IPS DF 19.7 (cell line): ENCODE measurements around the gene HDAC4.

Source experiments
- DNase-seq: peaks from one replicate; pipeline ENCODE4 v3.0.0-alpha.2; 2013; ENCODE audit warnings: low read depth, low spot score

Gene HDAC4

GRCh38 chr2:239397931-239398471 is 2.8 kb downstream of the HDAC4 start:
- no peak for DNase-seq

DNA sequence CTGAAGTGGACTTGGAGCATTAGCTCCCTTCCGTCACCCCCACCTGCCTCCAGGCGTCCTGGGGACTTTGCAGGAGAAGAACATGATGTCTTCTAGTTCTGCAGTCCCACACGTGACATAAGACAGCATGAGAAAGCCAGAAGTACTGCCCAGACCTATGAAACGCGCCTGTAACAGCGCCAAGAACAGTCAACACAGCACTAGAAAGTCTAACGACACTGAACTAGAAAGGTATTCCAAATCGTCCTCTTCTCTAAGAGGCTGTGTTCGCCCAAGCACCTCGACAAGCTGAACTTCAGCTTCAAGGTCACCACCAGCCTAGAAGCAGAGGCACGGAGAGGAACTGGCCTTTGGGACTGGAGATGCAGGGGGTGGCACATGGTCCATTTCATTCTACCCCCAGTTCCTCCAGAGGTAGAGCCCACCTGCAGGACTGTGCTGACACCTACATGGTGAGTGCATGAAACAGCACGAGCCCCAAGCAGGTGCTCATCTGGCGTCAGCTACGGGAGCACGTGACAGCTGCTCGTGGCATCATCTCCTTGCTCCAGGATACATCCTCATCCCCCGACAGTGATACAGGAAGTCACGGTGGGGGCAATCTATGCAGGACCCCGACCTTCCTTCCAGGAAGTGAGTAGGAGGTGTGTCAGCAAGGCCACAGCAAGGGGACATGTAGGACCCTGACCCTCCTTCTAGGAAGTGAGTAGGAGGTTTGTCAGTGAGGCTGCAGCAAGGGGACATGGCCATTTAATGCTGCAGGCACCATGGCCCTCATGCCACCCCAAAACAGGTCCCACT is 3.7 kb downstream of the HDAC4 start:
- no peak for DNase-seq

DNA sequence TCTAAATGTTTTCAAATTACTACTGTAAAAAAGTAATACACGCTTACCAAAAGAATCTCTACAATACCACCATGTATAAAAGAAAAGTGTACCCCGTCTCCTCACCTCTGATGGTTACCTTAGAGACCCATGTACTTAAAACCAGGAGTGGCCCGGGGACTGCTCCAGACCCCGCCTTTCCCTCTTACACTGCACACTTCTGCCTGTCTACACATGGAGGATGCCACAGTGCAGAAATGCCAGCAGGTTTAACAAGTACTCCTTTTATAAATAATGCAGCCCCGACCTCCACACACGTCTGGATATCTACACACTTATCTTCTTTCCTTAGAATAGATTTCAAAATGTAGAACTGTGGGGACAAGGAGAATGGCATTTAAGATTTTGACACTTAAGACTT is 5.3 kb downstream of the HDAC4 start:
- DNase-seq: no peak

- no peak for DNase-seq
These were observed 5.8 kb downstream of the HDAC4 start for GRCh38 chr2:239394978-239395377.

GRCh38 chr2:239394346-239394945 is 6.4 kb downstream of the HDAC4 start:
- DNase-seq: no peak

DNA sequence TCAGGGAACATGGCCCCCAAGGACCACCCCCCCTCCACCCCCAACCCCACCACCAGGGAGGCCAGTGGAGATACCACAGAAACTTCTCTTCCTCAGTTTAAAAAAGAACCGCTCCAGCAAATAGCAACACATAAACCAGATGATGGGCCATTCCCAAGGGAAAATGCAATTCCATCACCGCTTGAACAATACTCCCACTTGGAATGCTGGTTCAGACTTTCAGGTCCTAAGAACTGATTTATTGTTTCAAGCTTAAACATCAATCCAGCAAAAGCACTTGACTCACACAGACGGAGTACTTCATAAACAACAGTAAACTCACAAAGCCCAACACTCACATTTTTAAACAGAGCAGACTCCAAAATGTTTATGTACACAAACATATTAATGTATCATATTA is 6.9 kb downstream of the HDAC4 start:
- DNase-seq: no peak

DNA sequence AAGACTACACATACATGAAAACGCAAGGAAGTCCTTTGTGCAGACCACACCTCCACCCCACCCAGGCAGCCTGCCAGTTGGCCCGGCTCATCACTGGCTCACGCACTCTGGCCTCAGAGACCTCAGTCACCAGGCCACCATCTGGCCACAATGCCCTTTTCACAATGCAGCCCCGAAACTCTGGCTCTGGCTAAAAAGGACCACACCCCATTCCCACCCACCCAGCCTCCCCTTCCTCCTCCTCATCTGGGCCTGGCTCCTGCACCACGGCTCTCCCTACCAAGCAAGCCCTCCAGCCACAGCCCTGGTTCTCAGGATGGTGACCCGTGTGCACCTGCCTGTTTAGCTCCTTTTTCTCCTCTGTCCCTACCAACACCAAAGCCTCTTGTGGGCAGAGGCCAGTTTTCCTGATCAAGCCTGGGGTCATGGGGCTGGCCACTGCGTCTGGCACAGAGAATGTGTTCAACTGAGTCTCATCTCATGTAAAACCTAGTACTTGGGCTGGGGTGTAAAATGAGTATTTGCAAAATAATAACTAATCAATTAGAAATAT is 7.4 kb downstream of the HDAC4 start:
- no peak for DNase-seq

DNA sequence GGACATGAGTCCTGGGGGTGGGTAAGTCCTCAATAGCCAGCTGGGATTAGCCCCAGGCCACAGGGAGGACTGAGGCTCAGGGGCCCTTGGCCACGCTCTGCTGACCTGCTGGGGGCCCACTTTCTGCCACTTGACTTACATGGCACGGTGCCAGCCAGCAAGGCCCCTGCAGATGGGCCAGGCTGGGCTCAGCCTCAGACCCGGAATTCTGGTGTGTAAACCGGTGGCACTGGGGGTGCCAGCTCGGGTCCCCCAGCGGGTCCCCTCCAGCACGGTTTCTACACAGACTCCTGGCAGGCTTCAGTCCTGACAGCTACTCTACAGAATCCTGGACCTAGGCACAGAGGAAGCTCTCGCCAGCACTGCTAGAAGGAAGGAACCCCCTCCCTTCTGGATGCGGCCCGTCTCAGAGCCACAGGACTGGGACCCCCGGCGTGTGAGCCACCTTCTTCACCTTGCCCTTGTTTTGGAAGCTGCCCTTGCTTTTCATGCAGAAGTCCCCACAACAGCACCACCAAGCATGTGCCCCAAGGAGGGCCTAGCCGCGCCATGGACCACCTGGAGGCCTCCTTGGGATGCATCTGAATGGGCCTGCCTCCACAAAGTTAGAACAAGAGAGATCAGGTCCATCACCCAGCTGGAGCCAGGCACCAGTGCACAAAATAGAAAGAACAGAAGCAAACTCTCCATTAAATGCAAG is 8.0 kb downstream of the HDAC4 start:
- no peak for DNase-seq

DNA sequence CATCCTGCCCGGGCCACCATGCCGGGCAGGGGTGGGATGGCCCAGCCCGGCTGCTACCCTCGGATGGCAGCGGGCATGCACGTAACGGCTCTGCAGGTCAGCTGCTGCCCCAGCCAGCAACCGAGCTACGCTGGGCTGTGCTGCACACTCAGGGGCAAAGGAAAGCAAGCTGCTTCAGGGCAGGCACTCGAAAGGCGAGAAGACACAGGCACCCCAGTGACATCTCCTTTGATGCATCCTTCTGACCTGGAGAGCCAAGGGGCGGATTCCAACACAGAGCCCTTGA is 8.8 kb downstream of the HDAC4 start:
- no peak for DNase-seq

DNA sequence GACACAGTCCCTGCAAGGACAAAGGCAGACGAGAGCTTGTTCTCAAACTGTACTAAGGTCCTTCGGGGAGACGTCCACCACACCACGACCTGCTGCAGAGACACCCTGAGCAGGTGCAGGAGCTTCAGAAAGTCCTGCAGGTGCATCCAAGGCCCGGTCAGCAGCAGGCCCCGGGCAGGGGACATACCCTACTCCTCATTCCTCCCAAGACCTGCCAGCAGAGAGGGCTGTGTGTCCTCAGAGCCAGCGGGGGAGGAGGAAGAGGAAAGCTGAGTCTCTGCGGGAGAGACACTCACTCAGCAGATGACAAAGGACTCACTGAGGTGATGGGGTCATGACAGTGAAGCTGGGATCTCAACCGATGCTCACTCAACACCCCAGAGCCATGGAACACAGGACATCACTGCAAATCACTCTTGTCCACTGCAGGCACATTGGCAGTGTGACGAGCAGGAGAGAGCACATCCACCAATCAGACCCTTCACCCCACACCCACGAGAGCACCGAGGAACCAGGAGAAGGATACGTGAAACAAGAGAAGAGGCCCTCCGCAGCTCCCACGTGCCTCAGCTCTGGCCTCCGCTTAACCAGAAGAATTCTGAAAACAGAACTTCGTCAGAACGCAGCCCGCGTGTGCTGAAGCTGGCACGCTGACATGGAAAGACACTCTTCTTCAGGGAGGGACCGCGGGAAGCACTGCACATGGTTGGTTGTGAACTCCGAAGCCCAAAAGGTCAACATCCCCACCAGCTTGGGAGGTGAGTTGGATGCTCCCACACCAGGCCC is 9.3 kb downstream of the HDAC4 start:
- no peak for DNase-seq

DNA sequence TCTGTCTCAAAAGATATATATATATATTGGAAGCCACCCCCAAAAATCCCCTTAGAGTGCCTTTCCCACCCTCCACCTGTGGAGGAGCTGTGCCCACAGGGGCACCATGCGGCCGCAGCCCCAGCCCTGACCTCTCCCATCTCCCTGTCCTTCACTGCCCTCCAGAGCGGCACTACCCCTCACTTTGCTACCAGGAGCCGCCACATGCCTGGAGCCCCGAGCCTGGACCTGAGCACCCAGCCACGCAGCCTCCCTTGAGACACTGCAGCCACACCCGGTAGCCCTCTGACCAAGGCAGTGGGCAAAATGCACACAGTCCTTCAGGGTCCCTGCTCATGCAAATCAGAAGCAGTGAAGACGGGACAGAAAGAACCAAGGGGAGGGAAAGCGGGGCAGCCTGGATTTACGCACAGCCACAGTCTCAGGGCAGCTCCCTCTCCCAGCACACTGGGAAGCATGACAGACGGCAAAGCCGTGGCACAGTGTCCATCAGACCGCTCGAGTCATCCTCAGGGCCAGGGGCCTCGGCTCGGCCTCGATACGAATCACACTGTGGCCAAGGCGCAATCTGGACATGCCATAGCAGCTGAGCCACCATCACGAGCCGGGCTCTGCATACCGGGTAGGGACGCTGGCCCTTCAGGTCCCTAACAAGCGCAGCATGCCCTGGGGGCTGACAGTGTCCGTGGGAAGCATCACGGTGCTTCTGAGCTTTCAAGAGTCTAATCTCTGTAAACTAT is 10.1 kb downstream of the HDAC4 start:
- DNase-seq: no peak

- DNase-seq: no peak
These were observed 11.1 kb downstream of the HDAC4 start for GRCh38 chr2:239389414-239390329.

- no peak for DNase-seq
These were observed 12.3 kb downstream of the HDAC4 start for GRCh38 chr2:239388236-239389151.

DNA sequence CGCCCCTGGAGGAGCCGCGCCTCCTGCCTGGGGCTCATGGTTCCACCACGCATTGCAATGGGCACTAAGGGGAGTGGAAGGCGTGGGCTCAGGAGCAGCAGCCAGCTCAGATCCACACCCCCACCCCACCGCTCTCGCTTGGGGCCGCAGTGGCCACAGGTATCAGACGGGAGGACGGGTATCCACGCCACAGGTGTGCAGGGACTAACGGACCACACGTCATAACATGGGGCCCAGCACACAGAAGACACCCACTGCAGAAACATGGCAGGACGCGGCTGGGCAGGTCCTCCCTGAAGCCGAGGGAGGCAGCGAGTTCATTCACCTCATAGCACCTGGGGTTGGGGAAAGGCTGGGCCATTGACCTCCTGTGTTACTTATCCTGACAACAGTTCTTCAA is 13.0 kb downstream of the HDAC4 start:
- DNase-seq: no peak

- no peak for DNase-seq
These were observed 13.9 kb downstream of the HDAC4 start for GRCh38 chr2:239386872-239387445.

DNA sequence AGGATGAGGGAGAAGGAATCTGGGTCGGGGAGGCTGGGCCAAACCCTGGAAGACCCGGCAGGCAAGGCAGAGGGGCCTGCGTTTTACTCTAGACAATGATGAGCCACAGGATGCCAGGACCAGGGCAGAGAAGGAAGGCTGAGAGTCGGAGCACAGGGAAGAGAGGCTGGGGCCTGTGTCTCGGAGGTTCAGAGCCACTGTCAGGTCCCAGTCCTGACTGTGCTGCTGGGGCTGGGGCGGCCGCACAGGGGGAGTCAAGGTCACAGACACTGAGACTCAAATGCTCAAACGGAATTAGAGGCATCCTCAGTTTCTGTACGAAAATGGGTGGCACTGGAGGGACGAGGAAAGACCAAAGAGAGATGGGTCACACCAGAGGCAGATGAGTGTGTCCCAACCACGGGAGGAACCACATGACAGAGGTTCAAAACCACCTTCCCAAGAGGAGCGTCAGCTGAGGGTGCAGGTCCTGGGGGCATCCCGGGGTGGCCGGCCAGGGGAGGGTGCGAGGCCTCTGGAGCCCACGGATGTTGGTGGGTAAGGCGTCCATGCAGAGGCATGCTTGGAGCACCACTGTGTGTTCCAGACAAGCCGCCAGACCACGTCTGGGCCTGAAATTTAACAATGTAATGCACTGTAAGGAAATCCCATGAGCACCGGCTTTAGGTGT is 14.7 kb downstream of the HDAC4 start:
- DNase-seq: no peak

DNA sequence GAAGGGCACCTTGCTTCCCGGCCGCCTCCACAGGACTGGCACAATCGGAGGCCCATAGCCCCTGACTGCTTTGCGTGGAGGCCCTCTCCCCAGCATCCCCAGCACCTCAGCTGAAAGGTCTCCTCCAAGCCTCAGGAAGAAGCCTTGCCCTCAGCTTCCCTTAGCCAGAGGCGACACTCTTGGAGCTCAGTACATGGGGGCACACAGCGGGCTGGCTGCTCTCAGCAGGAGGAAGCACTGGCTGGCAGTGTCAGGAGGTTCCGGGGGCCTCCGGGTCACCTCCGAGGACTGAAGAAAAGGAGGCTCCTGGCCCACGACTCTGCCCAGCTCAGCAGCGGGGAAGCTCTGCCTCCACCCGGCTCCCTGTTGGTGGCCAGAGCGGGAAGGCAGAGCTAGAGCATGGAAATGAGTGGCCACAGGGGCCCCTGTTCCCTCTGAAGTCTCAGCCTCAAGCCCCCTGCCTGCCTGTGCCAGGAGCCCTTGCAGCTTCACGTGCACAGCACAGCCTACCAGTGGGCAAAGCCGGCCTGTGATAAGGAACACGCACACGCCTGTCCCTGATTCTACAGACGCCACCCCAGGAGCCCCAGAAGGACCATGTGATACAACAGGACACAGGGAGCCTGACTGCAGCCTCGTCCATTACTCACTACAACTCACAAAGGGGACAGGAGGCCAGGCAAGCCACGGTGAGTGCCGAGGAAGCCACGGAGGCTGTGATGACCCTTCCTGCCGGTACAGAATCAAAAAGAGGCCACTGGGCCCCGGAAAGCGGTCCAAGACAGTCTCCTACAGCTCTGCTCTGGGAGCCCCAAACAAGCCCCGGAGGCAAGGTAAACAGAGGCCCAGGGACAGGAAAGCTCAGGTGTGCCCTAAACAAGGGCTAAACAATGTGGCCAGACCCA is 15.5 kb downstream of the HDAC4 start:
- DNase-seq: no peak
